Thyroid gland (tissue), 4 donors: ENCODE measurements around the gene CMSS1.

Source experiments
- CTCF ChIP-seq, 6 experiments: fragments of 200-600 bp in 3 of 6; fragments of 450-650 bp in 3 of 6; sonication (generic) in 3 of 6; IDR thresholded peaks; one replicate each; pipeline ENCODE4 v1.5.1; 2016 to 2019; ENCODE audit warnings: antibody characterized with exemption in 6 of 6, mild to moderate bottlenecking in 2 of 6, inconsistent platforms in 1 of 6, moderate library complexity in 1 of 6
- POLR2A ChIP-seq, 2 donors: fragments of 450-650 bp; IDR thresholded peaks; one replicate each; pipeline ENCODE4 v1.6.1; 2017; ENCODE audit warnings: antibody characterized with exemption in 2 of 2, mild to moderate bottlenecking in 2 of 2, moderate library complexity in 1 of 2

DNA sequence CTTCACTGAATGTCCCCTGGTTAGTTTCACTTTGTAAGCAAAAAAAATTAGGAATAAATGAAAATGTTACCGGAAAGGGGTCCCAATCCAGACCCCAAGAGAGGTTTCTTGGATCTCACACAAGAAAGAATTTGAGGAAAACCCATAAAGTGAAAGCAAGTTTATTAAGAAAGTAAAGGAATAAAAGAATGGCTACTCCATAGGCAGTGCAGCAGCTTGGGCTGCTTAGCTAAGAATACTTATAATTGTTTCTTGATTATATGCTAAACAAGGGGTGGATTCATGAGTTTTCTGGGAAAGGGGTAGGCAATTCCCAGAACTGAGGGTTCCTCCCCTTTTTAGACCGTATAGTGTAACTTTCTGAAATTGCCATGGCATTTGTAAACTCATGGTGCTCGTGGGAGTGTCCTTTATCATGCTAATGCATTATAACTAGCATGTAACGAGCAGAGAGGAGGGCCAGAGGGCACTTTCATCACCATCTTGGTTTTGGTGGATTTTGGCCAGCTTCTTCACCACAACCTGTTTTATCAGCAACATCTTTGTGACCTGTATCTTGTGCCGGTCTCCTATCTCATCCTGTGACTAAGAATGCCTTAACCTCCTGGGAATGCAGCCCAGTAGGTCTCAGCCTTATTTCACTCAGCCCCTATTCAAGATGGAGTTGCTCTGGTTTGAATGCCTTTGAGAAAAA is 41.0 kb upstream of the CMSS1 start:
- TF ChIP-seq CTCF (IDR thresholded peaks at IDR 0.05), result no peak
- no peak for TF ChIP-seq POLR2A (IDR thresholded peaks at IDR 0.05)
